RWPE1 (cell line): ENCODE results near the gene SERGEF.
"Not testable (repeated sequence)": the region's sequence is repeated elsewhere in the genome, so short reads cannot be mapped to it uniquely, and the experiment has no call there.

ENCODE experiments used
- CTCF ChIA-PET: fragments of 350-600 bp; sonication (Branson Sonifier 250); formaldehyde crosslinking; extraction: SDS; loops from one replicate; lab custom pipeline; 2021; lab: Yijun Ruan, JAX
- POLR2A ChIA-PET: fragments of 400-600 bp; formaldehyde crosslinking; extraction: SDS; loops from one replicate; lab custom pipeline; 2020; ENCODE audit warnings: antibody characterized with exemption; ENCODE audit not compliant: low non-redundant PET; lab: Yijun Ruan, JAX
- DNase-seq: peaks from one replicate; pipeline ENCODE4 v3.0.0; 2012; ENCODE audit warnings: low spot score
- H3K27ac ChIP-seq: fragments of 450-650 bp; 2 replicates; pipeline ENCODE4 v1.5.1; 2017
- TF ChIP-seq, protein P1 (sequence below): fragments of 450-650 bp; conservative IDR thresholded peaks from 2 replicates; pipeline ENCODE4 v1.5.1; 2017; ENCODE audit warnings: low read depth, mild to moderate bottlenecking

SERGEF gene

GRCh38 chr11:17898782-17899181 is 114.1 kb downstream of the SERGEF start:
- DNase-seq: no peak
- TF ChIP-seq, protein P1, sequence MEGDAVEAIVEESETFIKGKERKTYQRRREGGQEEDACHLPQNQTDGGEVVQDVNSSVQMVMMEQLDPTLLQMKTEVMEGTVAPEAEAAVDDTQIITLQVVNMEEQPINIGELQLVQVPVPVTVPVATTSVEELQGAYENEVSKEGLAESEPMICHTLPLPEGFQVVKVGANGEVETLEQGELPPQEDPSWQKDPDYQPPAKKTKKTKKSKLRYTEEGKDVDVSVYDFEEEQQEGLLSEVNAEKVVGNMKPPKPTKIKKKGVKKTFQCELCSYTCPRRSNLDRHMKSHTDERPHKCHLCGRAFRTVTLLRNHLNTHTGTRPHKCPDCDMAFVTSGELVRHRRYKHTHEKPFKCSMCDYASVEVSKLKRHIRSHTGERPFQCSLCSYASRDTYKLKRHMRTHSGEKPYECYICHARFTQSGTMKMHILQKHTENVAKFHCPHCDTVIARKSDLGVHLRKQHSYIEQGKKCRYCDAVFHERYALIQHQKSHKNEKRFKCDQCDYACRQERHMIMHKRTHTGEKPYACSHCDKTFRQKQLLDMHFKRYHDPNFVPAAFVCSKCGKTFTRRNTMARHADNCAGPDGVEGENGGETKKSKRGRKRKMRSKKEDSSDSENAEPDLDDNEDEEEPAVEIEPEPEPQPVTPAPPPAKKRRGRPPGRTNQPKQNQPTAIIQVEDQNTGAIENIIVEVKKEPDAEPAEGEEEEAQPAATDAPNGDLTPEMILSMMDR: no peak

DNA sequence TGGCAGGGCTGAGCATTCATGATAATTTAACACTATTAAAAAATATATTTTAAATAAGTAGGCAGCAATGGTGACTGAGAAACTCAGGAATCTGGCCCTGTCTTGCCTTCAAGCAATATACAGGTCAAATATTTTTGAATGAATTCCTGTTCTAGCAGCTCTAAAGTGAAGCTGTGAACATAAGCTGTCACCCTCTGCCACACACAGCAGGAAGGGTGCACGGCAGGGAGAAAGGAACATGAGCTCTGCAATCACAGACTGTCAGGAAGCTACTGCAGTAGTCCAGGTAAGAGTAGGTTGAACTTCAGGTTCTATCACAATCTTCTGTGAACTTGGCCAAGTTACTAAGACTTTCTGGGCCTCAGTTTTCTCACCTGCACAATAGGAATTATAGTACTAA is 114.8 kb downstream of the SERGEF start:
- POLR2A ChIA-PET: no interaction called here
- TF ChIP-seq, protein P1: no peak
- H3K27ac ChIP-seq: no peak overlapping the region
- CTCF ChIA-PET: interaction anchor here (1.4 kb wide), 1 partner anchor 37 kb away, joined by 3 read pairs; no protein-coding TSS in a partner anchor
- DNase-seq: no peak

More at GRCh38 chr11:17898782-17899181, 114.1 kb downstream of the SERGEF start:
- H3K27ac ChIP-seq: no peak overlapping the region
- ChIA-PET CTCF (interaction anchor here (1.4 kb wide), 1 partner anchor 38 kb away, joined by 3 read pairs; no protein-coding TSS in a partner anchor), POLR2A (no interaction called here)

- H3K27ac ChIP-seq: no peak overlapping the region
- DNase-seq: no peak
- CTCF ChIA-PET: interaction anchor here (0.6 to 1.4 kb wide), 2 partner anchors 37 to 1291 kb away, joined by 3 to 5 read pairs; no protein-coding TSS in a partner anchor
- POLR2A ChIA-PET: no interaction called here
- TF ChIP-seq, protein P1: no peak
Measured at GRCh38 chr11:17897495-17897894, 115.4 kb downstream of the SERGEF start.

- POLR2A ChIA-PET, H3K27ac ChIP-seq, DNase-seq: not testable (repeated sequence)
- CTCF ChIA-PET: interaction anchor here (0.6 kb wide), 1 partner anchor 1290 kb away, joined by 5 read pairs; no protein-coding TSS in a partner anchor
Measured at GRCh38 chr11:17896496-17897151, 116.2 kb downstream of the SERGEF start.

DNA sequence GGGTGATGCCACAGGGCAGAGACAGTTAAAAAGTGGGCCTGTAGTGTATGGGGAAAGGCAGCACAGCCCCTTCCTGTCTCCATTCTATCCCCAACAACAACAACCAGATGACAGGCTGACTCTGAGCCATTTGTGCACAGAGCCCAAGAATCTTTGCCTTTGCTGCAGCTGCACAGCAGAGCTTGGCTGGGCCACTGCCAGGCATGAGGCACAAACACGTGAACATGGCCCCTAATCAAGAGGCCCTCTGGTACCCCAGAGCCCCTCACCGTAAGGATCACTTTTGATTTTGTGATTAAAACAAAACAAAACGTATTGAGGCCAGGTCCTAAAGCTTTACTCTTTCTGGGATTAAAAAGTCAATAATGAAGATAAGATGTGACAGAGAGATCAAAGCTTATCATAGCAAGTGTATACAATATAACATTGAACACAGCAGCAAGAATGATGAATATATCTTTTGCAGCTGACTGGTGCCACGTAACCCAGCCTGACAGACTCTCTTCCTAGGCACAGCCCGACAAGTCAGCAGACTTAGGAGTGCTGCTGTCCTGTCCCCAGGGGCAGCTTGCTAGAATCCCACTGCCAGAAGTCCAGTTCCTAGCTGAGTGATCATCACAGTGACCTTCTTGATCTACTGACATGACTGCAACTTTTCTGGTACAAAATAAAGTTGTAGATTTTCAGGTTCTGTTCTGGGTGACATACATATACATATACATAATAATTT is 117.8 kb downstream of the SERGEF start:
- POLR2A ChIA-PET: no interaction called here

GRCh38 chr11:17892409-17892808 is 120.4 kb downstream of the SERGEF start:
- TF ChIP-seq, protein P1: no peak
- no peak overlapping the region for H3K27ac ChIP-seq
- POLR2A ChIA-PET: no interaction called here

More for the DNA sequence above, 117.8 kb downstream of the SERGEF start:
- DNase-seq: no peak
- H3K27ac ChIP-seq: no peak overlapping the region
- CTCF ChIA-PET: interaction anchor here (1.6 kb wide), 1 partner anchor 11 kb away, joined by 5 read pairs; no protein-coding TSS in a partner anchor
- TF ChIP-seq, protein P1: no peak

More at GRCh38 chr11:17892409-17892808, 120.4 kb downstream of the SERGEF start:
- no peak for DNase-seq
- CTCF ChIA-PET: no interaction called here
